Glutamatergic neuron (in vitro differentiated cells): Measurements from ENCODE around the gene GEMIN4. TPM values are rescaled to one million over a fixed set of nuclear protein-coding genes. Genes with fewer than 3 reads are reported as not detected.

ENCODE experiments used
- DNase-seq: peaks from one replicate; pipeline ENCODE4 v3.0.0; 2022
- H3K27ac Mint-ChIP-seq: one replicate; pipeline ENCODE4 v1.8.0; 2020; ENCODE audit warnings: mild to moderate bottlenecking, mixed read lengths, inconsistent platforms; ENCODE audit not compliant: unreplicated experiment
- H3K27me3 Mint-ChIP-seq: one replicate; pipeline ENCODE4 v1.8.0; 2020; ENCODE audit warnings: mild to moderate bottlenecking, moderate library complexity, mixed read lengths, inconsistent platforms; ENCODE audit not compliant: unreplicated experiment
- H3K36me3 Mint-ChIP-seq: one replicate; pipeline ENCODE4 v1.8.0; 2020; ENCODE audit warnings: mild to moderate bottlenecking, mixed read lengths, inconsistent platforms; ENCODE audit not compliant: unreplicated experiment
- H3K4me1 Mint-ChIP-seq: one replicate; pipeline ENCODE4 v1.8.0; 2020; ENCODE audit warnings: mild to moderate bottlenecking, low read depth, mixed read lengths, inconsistent platforms; ENCODE audit not compliant: unreplicated experiment
- H3K4me3 Mint-ChIP-seq: one replicate; pipeline ENCODE4 v1.8.0; 2020; ENCODE audit warnings: mild to moderate bottlenecking, mixed read lengths, inconsistent platforms; ENCODE audit not compliant: unreplicated experiment
- H3K9me3 Mint-ChIP-seq: one replicate; pipeline ENCODE4 v1.8.0; 2020; ENCODE audit warnings: mild to moderate bottlenecking, moderate library complexity, mixed read lengths, inconsistent platforms; ENCODE audit not compliant: unreplicated experiment
- CTCF ChIP-seq: fragments of 200-600 bp; sonication (generic); IDR thresholded peaks from one replicate; pipeline ENCODE4 v1.5.0; 2021; ENCODE audit not compliant: partially characterized antibody, unreplicated experiment
- total RNA-seq: library from RNA; stranded (reverse); fragmentation: NEBNext Ultra II Directional; extraction: Animal tissue kit (Norgen Biotek cat#: 25700); gene quantifications from one replicate; pipeline ENCODE4 v1.2.1, GENCODE V29; 2021; ENCODE audit not compliant: unreplicated experiment

Gene GEMIN4
- total RNA-seq, 1 donor from 2014 or later = 19.9 TPM

GRCh38 chr17:797236-797840, 45.3 kb upstream of the GEMIN4 start:
- Mint-ChIP-seq H3K36me3 (no peaks in the 10 kb centered on the region), H3K4me1 (peaks cover 33% of the 10 kb centered on the region), H3K27ac (peak overlapping the region; percentile 20), H3K27me3 (peaks cover 20% of the 10 kb centered on the region), H3K4me3 (no peak overlapping the region), H3K9me3 (peaks cover 25% of the 10 kb centered on the region)
- no peak for DNase-seq
- no peak for TF ChIP-seq CTCF

- Mint-ChIP-seq H3K36me3 (no peaks in the 10 kb centered on the region), H3K27me3 (peaks cover 18% of the 10 kb centered on the region), H3K4me1 (peaks cover 40% of the 10 kb centered on the region), H3K27ac (peak overlapping the region; percentile 59), H3K9me3 (peaks cover 22% of the 10 kb centered on the region), H3K4me3 (no peak overlapping the region)
- TF ChIP-seq CTCF = no peak
- DNase-seq = no peak
These were observed 44.5 kb upstream of the GEMIN4 start for GRCh38 chr17:796609-797008.

GRCh38 chr17:795721-796120, 43.7 kb upstream of the GEMIN4 start:
- H3K27me3 Mint-ChIP-seq = peaks cover 13% of the 10 kb centered on the region
- H3K4me3 Mint-ChIP-seq = peak overlapping the region; percentile 20
- peaks cover 28% of the 10 kb centered on the region for H3K9me3 Mint-ChIP-seq
- peak overlapping the region; percentile 97 for H3K27ac Mint-ChIP-seq
- no peak for TF ChIP-seq CTCF
- no peak for DNase-seq
- no peaks in the 10 kb centered on the region for H3K36me3 Mint-ChIP-seq
- H3K4me1 Mint-ChIP-seq = peaks cover 40% of the 10 kb centered on the region

- Mint-ChIP-seq H3K4me3 (peak overlapping the region; percentile 70), H3K4me1 (peaks cover 40% of the 10 kb centered on the region), H3K27ac (peak overlapping the region; percentile 97), H3K9me3 (peaks cover 28% of the 10 kb centered on the region), H3K27me3 (peaks cover 12% of the 10 kb centered on the region), H3K36me3 (no peaks in the 10 kb centered on the region)
- TF ChIP-seq CTCF = no peak
- DNase-seq = no peak
These were observed 43.2 kb upstream of the GEMIN4 start for GRCh38 chr17:795276-795675.

- Mint-ChIP-seq H3K36me3 (no peaks in the 10 kb centered on the region), H3K27ac (peak overlapping the region; percentile 97), H3K9me3 (peaks cover 27% of the 10 kb centered on the region), H3K27me3 (peaks cover 11% of the 10 kb centered on the region), H3K4me3 (peak overlapping the region; percentile 70), H3K4me1 (peaks cover 42% of the 10 kb centered on the region)
- peak; percentile 87 for DNase-seq
- peak; percentile 58 for TF ChIP-seq CTCF
These were observed 42.8 kb upstream of the GEMIN4 start for GRCh38 chr17:794876-795275.
